GM19043 (cell line): ENCODE measurements around the gene EIF5A2.
"Not testable (repeated sequence)": the region's sequence is repeated elsewhere in the genome, so short reads cannot be mapped to it uniquely, and the experiment has no call there.

Experiments used
- ATAC-seq: cut with Tn5 transposase; IDR thresholded peaks from one replicate; pipeline ENCODE4 v1.9.1; 2021; ENCODE audit warnings: low read depth; ENCODE audit not compliant: unreplicated experiment

EIF5A2 gene

GRCh38 chr3:170908235-170909116 lies at the start of gene EIF5A2:
Gene EIF5A2, minus strand, starts transcription at chr3:170908637. Its CDS starts 831 bp downstream, at chr3:170907806.
- peak; percentile 86 for ATAC-seq

GRCh38 chr3:170956647-170957046 lies 48.2 kb upstream of the EIF5A2 start:
- ATAC-seq, result no peak

GRCh38 chr3:170953736-170954135 lies 45.3 kb upstream of the EIF5A2 start:
- ATAC-seq, result no peak

- ATAC-seq, result no peak
Observed at GRCh38 chr3:170953229-170953628, 44.8 kb upstream of the EIF5A2 start.

- ATAC-seq, result no peak
Observed at GRCh38 chr3:170949211-170949610, 40.8 kb upstream of the EIF5A2 start.

- ATAC-seq, result no peak
Observed at GRCh38 chr3:170947018-170947769, 38.8 kb upstream of the EIF5A2 start.

- no peak for ATAC-seq
Observed at GRCh38 chr3:170942011-170942410, 33.6 kb upstream of the EIF5A2 start.

- no peak for ATAC-seq
Observed at GRCh38 chr3:170941551-170941950, 33.1 kb upstream of the EIF5A2 start.

- ATAC-seq, result not testable (repeated sequence)
Observed at GRCh38 chr3:170933039-170933438, 24.6 kb upstream of the EIF5A2 start.

- ATAC-seq, result not testable (repeated sequence)
Observed at GRCh38 chr3:170923553-170923952, 15.1 kb upstream of the EIF5A2 start.

GRCh38 chr3:170918715-170919114 lies 10.3 kb upstream of the EIF5A2 start:
- ATAC-seq, result no peak

GRCh38 chr3:170914690-170915089 lies 6.3 kb upstream of the EIF5A2 start:
- no peak for ATAC-seq

GRCh38 chr3:170914212-170914611 lies 5.8 kb upstream of the EIF5A2 start:
- no peak for ATAC-seq

GRCh38 chr3:170911051-170911450 lies 2.6 kb upstream of the EIF5A2 start:
- no peak for ATAC-seq

- no peak for ATAC-seq
Observed at GRCh38 chr3:170910542-170910941, 2.1 kb upstream of the EIF5A2 start.

- ATAC-seq, result no peak
Observed at GRCh38 chr3:170909129-170909903, 879 bp upstream of the EIF5A2 start.

- no peak for ATAC-seq
Observed at GRCh38 chr3:170907637-170908234, 701 bp downstream of the EIF5A2 start.

- ATAC-seq, result no peak
Observed at GRCh38 chr3:170905862-170906261, 2.6 kb downstream of the EIF5A2 start.

GRCh38 chr3:170903123-170903522 lies 5.3 kb downstream of the EIF5A2 start:
- no peak for ATAC-seq

GRCh38 chr3:170899455-170899854 lies 9.0 kb downstream of the EIF5A2 start:
- no peak for ATAC-seq
